Astrocyte (in vitro differentiated cells and primary cell): ENCODE data around the gene PLCD3.

Experiments
- CTCF ChIP-seq: IDR thresholded peaks from 2 replicates; pipeline ENCODE4 v1.5.1; 2011; ENCODE audit warnings: low read depth, mild to moderate bottlenecking, inconsistent platforms, low read length, moderate library complexity; ENCODE audit not compliant: insufficient read depth
- EZH2 ChIP-seq: IDR thresholded peaks from 2 replicates; pipeline ENCODE4 v1.6.1; 2012; ENCODE audit warnings: mild to moderate bottlenecking, low read length, inconsistent platforms; ENCODE audit not compliant: insufficient read depth

DNA sequence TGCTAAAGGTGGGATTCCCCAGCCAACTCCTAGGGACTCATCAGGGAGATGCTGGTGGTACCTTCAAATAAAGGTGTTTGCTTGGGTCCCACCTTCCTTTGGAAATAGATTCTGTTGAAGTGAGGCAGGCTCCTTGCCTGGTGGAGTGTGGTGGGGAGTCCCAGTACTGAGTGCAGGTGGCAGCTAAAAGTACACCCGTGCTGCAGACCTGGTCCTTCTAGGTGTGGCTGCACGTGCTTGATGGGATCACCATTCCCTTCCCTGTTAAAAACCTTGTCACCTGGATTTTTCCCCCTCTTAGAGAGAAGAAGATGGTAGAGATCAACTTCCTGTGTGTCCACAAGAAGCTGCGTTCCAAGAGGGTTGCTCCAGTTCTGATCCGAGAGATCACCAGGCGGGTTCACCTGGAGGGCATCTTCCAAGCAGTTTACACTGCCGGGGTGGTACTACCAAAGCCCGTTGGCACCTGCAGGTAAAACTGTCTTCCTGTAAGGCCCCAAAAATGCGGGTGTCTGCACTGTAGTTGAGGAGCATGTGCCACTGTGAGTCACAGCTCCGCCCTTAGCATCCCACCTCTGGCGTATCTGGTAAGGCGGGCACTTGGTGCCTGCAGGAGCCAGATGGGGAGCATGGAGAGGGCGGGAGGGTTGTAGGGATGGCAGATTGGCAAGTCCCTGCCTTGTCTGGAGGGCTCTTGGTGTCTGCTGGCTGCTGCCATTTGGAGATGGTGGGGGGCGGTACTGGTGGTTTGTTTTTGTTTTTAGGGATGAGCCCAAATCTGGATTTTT, 34.0 kb downstream of the PLCD3 start:
- TF ChIP-seq CTCF (no peak), EZH2 (no peak)
